CD4-positive, CD25-positive, alpha-beta regulatory T cell (primary cell): ENCODE results near the gene PDE7B. TPM values are rescaled to one million over a fixed set of nuclear protein-coding genes. Genes with fewer than 3 reads are reported as not detected.

Experiments used
- ATAC-seq, 2 donors: fragments of 150-1000 bp; cut with Tn5 transposase; one replicate each; pipeline ENCODE4 v1.10.0; 2021; ENCODE audit warnings: low read depth in 2 of 2, moderate number of reproducible peaks in 2 of 2, moderate library complexity in 1 of 2
- DNase-seq, 3 donors: peaks; one replicate each; pipeline versions ENCODE4 v3.0.0 to v3.0.0-alpha.2; 2012 to 2022; ENCODE audit warnings: mixed read lengths in 1 of 3
- H3K27ac ChIP-seq: one replicate; pipeline ENCODE4 v1.7.0; 2013; ENCODE audit warnings: mild to moderate bottlenecking, low read length; ENCODE audit not compliant: insufficient read depth, poor library complexity, severe bottlenecking
- H3K27me3 ChIP-seq: one replicate; pipeline ENCODE4 v1.7.0; 2013; ENCODE audit warnings: low read length; ENCODE audit not compliant: control insufficient read depth, insufficient read depth
- H3K36me3 ChIP-seq: one replicate; pipeline ENCODE4 v1.7.0; 2013; ENCODE audit warnings: mild to moderate bottlenecking, low read length, moderate library complexity; ENCODE audit not compliant: control insufficient read depth, insufficient read depth
- H3K4me1 ChIP-seq: 2 replicates; pipeline ENCODE4 v1.7.0; 2013; ENCODE audit warnings: mild to moderate bottlenecking, low read length; ENCODE audit not compliant: insufficient read depth, control insufficient read depth, poor library complexity, severe bottlenecking
- H3K4me3 ChIP-seq: one replicate; pipeline ENCODE4 v1.7.0; 2013; ENCODE audit warnings: low read depth, mild to moderate bottlenecking, low read length, moderate library complexity
- H3K9me3 ChIP-seq, 2 experiments: 1 replicate in 1 of 2; 2 replicates in 1 of 2; pipeline ENCODE4 v1.7.0; 2013; ENCODE audit warnings: low read length in 2 of 2, mild to moderate bottlenecking in 1 of 2, moderate library complexity in 1 of 2; ENCODE audit not compliant: control insufficient read depth in 2 of 2
- H3K27ac Mint-ChIP-seq, 3 donors: one replicate each; pipeline ENCODE4 v1.8.0; 2020 to 2022; ENCODE audit warnings: mild to moderate bottlenecking in 3 of 3, mixed read lengths in 3 of 3, moderate library complexity in 2 of 3
- H3K27me3 Mint-ChIP-seq: one replicate; pipeline ENCODE4 v1.8.0; 2022; ENCODE audit warnings: mild to moderate bottlenecking, mixed read lengths
- H3K36me3 Mint-ChIP-seq: one replicate; pipeline ENCODE4 v1.8.0; 2020; ENCODE audit warnings: mixed read lengths
- H3K4me1 Mint-ChIP-seq, 4 donors: one replicate each; pipeline ENCODE4 v1.8.0; 2020 to 2022; ENCODE audit warnings: mixed read lengths in 4 of 4, mild to moderate bottlenecking in 1 of 4
- H3K4me3 Mint-ChIP-seq, 4 donors: one replicate each; pipeline ENCODE4 v1.8.0; 2020 to 2022; ENCODE audit warnings: mild to moderate bottlenecking in 4 of 4, mixed read lengths in 4 of 4, moderate library complexity in 3 of 4
- H3K9me3 Mint-ChIP-seq, 7 donors: one replicate each; pipeline ENCODE4 v1.8.0; 2020 to 2022; ENCODE audit warnings: mixed read lengths in 7 of 7, mild to moderate bottlenecking in 3 of 7, moderate library complexity in 2 of 7
- polyA plus RNA-seq, 4 donors: library from polyadenylated mRNA; unstranded; fragments of 300-500 nt; fragmentation: Illumina TruSeq; gene quantifications; one replicate each; pipeline ENCODE4 v1.2.3, GENCODE V29; 2021
- total RNA-seq: library from RNA; stranded (reverse); gene quantifications from one replicate; pipeline ENCODE4 v1.2.3, GENCODE V29; 2022

PDE7B gene
- total and polyA plus RNA-seq, 5 donors from 2014 or later = 0.03 to 0.25 (median 0.07) TPM; not detected in 1

DNA sequence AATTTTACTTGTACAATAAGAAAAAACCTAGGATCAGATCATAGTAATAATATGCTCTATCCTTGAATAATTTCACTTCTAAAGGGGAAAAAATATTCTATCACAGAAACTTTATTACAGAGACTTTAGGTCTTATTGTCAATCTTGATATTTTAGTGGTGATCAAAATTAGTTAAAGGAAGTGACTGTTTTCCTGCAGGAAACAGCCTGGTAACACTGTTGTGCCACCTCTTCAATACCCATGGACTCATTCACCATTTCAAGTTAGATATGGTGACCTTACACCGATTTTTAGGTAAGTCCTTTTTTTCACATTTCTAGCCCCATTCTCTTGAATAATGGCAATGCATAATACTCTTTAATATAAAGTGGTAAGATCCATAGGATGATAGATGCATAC, 299.5 kb downstream of the PDE7B start:
- H3K4me3 Mint-ChIP-seq = no peak overlapping the region
- Histone ChIP-seq H3K27ac (no peak overlapping the region), H3K36me3 (no peaks in the 10 kb centered on the region), H3K4me3 (no peak overlapping the region), H3K27me3 (no peaks in the 10 kb centered on the region), H3K4me1 (no peaks in the 10 kb centered on the region), H3K9me3 (no peaks in the 10 kb centered on the region)
- no peaks in the 10 kb centered on the region for H3K36me3 Mint-ChIP-seq
- H3K27me3 Mint-ChIP-seq = peaks cover 10% of the 10 kb centered on the region
- no peaks in the 10 kb centered on the region for H3K4me1 Mint-ChIP-seq
- no peak for DNase-seq
- H3K9me3 Mint-ChIP-seq = peaks cover 0 to 2% (median 0%) of the 10 kb centered on the region in 7 donors
- no peak overlapping the region for H3K27ac Mint-ChIP-seq
- ATAC-seq = no peak

GRCh38 chr6:136153707-136154375, 302.3 kb downstream of the PDE7B start:
- no peak overlapping the region for H3K27ac ChIP-seq
- Mint-ChIP-seq H3K27me3 (peaks cover 8% of the 10 kb centered on the region), H3K36me3 (no peaks in the 10 kb centered on the region), H3K27ac (no peak overlapping the region), H3K4me1 (no peaks in the 10 kb centered on the region), H3K9me3 (peaks cover 0 to 2% (median 0%) of the 10 kb centered on the region in 7 donors), H3K4me3 (no peak overlapping the region)
- no peaks in the 10 kb centered on the region for H3K36me3 ChIP-seq
- no peak overlapping the region for H3K4me3 ChIP-seq
- no peaks in the 10 kb centered on the region for H3K27me3 ChIP-seq
- no peaks in the 10 kb centered on the region for H3K9me3 ChIP-seq
- DNase-seq = no peak
- ATAC-seq = no peak
- no peaks in the 10 kb centered on the region for H3K4me1 ChIP-seq

- peaks cover 0 to 2% (median 0%) of the 10 kb centered on the region in 7 donors for H3K9me3 Mint-ChIP-seq
- H3K27ac ChIP-seq = no peak overlapping the region
- no peaks in the 10 kb centered on the region for H3K9me3 ChIP-seq
- H3K27ac Mint-ChIP-seq = no peak overlapping the region
- ATAC-seq = no peak
- peaks cover 8% of the 10 kb centered on the region for H3K27me3 Mint-ChIP-seq
- no peak overlapping the region for H3K4me3 ChIP-seq
- no peaks in the 10 kb centered on the region for H3K27me3 ChIP-seq
- no peaks in the 10 kb centered on the region for H3K36me3 Mint-ChIP-seq
- no peaks in the 10 kb centered on the region for H3K4me1 ChIP-seq
- H3K36me3 ChIP-seq = no peaks in the 10 kb centered on the region
- no peaks in the 10 kb centered on the region for H3K4me1 Mint-ChIP-seq
- DNase-seq = no peak
- no peak overlapping the region for H3K4me3 Mint-ChIP-seq
Measured at GRCh38 chr6:136155191-136155590, 303.7 kb downstream of the PDE7B start.

DNA sequence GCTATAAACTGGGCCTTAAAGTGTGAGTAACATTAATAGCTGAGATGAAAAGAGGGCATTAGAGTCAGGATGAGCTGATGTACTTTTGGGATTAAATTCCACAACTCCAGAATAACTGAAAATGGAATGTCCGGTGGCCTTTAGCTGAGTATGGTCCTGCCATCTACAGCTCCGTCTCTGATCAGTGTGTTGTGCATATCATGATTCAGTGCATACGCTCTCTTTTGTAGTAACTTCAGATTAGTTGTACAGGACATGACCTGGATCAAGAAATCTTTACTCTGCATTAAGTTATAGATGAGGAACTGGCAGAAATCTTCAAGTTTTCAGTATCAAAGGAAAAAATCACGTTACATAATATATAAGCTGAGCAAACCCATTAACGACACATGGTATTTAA, 306.2 kb downstream of the PDE7B start:
- no peaks in the 10 kb centered on the region for H3K36me3 Mint-ChIP-seq
- peaks cover 0 to 6% (median 2%) of the 10 kb centered on the region in 7 donors for H3K9me3 Mint-ChIP-seq
- ATAC-seq (no peak), DNase-seq (no peak)
- H3K27ac Mint-ChIP-seq = no peak overlapping the region
- H3K9me3 ChIP-seq = no peaks in the 10 kb centered on the region
- H3K36me3 ChIP-seq = no peaks in the 10 kb centered on the region
- no peaks in the 10 kb centered on the region for H3K4me1 Mint-ChIP-seq
- H3K4me3 ChIP-seq = no peak overlapping the region
- H3K27me3 Mint-ChIP-seq = peaks cover 14% of the 10 kb centered on the region
- no peak overlapping the region for H3K4me3 Mint-ChIP-seq
- no peak overlapping the region for H3K27ac ChIP-seq
- H3K4me1 ChIP-seq = no peaks in the 10 kb centered on the region
- no peaks in the 10 kb centered on the region for H3K27me3 ChIP-seq

DNA sequence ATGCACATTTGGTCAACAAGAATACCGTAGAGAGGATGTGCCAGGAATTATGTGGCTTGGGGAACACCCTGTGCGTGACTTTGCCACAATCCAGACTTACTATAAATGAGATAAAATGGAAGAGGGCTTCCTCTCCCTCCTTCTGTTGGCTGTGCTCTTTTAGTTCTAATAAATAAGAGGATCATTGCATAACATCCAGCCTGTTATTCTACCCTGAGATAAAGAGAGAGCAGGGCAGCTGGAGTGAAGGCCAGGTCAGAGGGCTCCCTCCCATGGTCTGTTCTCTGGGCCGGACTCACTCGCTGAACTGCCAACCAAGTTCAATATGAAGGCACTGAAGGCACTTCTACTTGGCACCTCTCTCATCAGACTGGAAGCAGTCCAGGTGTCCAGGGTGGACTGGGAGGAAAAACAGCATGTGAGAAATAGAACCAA, 306.9 kb downstream of the PDE7B start:
- H3K4me1 Mint-ChIP-seq = no peaks in the 10 kb centered on the region
- peaks cover 0 to 6% (median 2%) of the 10 kb centered on the region in 7 donors for H3K9me3 Mint-ChIP-seq

GRCh38 chr6:136158971-136159370, 307.5 kb downstream of the PDE7B start:
- no peaks in the 10 kb centered on the region for H3K27me3 ChIP-seq
- DNase-seq (no peak), ATAC-seq (no peak)
- Mint-ChIP-seq H3K9me3 (peaks cover 0 to 6% (median 2%) of the 10 kb centered on the region in 7 donors), H3K36me3 (no peaks in the 10 kb centered on the region), H3K27ac (no peak overlapping the region), H3K4me3 (no peak overlapping the region), H3K4me1 (no peaks in the 10 kb centered on the region), H3K27me3 (peaks cover 14% of the 10 kb centered on the region)
- H3K27ac ChIP-seq = no peak overlapping the region
- H3K36me3 ChIP-seq = no peaks in the 10 kb centered on the region
- no peaks in the 10 kb centered on the region for H3K9me3 ChIP-seq
- H3K4me3 ChIP-seq = no peak overlapping the region
- H3K4me1 ChIP-seq = no peaks in the 10 kb centered on the region

More for the DNA sequence above, 306.9 kb downstream of the PDE7B start:
- DNase-seq (no peak), ATAC-seq (no peak)
- no peak overlapping the region for H3K27ac ChIP-seq
- no peaks in the 10 kb centered on the region for H3K4me1 ChIP-seq
- H3K4me3 Mint-ChIP-seq = no peak overlapping the region
- no peak overlapping the region for H3K4me3 ChIP-seq
- no peaks in the 10 kb centered on the region for H3K36me3 ChIP-seq
- H3K27me3 Mint-ChIP-seq = peaks cover 14% of the 10 kb centered on the region
- no peaks in the 10 kb centered on the region for H3K9me3 ChIP-seq
- H3K36me3 Mint-ChIP-seq = no peaks in the 10 kb centered on the region
- no peak overlapping the region for H3K27ac Mint-ChIP-seq
- H3K27me3 ChIP-seq = no peaks in the 10 kb centered on the region

- Mint-ChIP-seq H3K27ac (no peak overlapping the region), H3K36me3 (no peaks in the 10 kb centered on the region), H3K27me3 (peaks cover 10% of the 10 kb centered on the region), H3K9me3 (peaks cover 0 to 6% (median 2%) of the 10 kb centered on the region in 7 donors), H3K4me3 (no peak overlapping the region), H3K4me1 (no peaks in the 10 kb centered on the region)
- Histone ChIP-seq H3K36me3 (no peaks in the 10 kb centered on the region), H3K4me3 (no peak overlapping the region), H3K4me1 (no peaks in the 10 kb centered on the region), H3K27me3 (no peaks in the 10 kb centered on the region), H3K27ac (no peak overlapping the region), H3K9me3 (no peaks in the 10 kb centered on the region)
- ATAC-seq (no peak), DNase-seq (no peak)
Measured at GRCh38 chr6:136160250-136160649, 308.7 kb downstream of the PDE7B start.

GRCh38 chr6:136161950-136162349, 310.4 kb downstream of the PDE7B start:
- DNase-seq = no peak
- no peak for ATAC-seq
- no peak overlapping the region for H3K27ac ChIP-seq
- H3K4me3 ChIP-seq = no peak overlapping the region
- Mint-ChIP-seq H3K36me3 (no peaks in the 10 kb centered on the region), H3K27me3 (peaks cover 6% of the 10 kb centered on the region), H3K4me3 (no peak overlapping the region), H3K9me3 (peaks cover 0 to 6% (median 2%) of the 10 kb centered on the region in 7 donors), H3K4me1 (no peaks in the 10 kb centered on the region), H3K27ac (no peak overlapping the region)
- H3K27me3 ChIP-seq = no peaks in the 10 kb centered on the region
- no peaks in the 10 kb centered on the region for H3K4me1 ChIP-seq
- H3K9me3 ChIP-seq = no peaks in the 10 kb centered on the region
- H3K36me3 ChIP-seq = no peaks in the 10 kb centered on the region
